Retinal pigment epithelial cell (primary cell): ENCODE data around the gene ARAP2.

Experiments used
- DNase-seq: peaks from one replicate; pipeline ENCODE4 v3.0.0-alpha.2; 2010; ENCODE audit warnings: low read depth
- H3K4me3 ChIP-seq: 2 replicates; pipeline ENCODE4 v1.5.1; 2011; ENCODE audit warnings: mild to moderate bottlenecking, low read length, control low read depth, moderate library complexity
- CTCF ChIP-seq: conservative IDR thresholded peaks from 2 replicates; pipeline ENCODE4 v1.5.1; 2011; ENCODE audit warnings: low read depth, low read length, control low read depth, inconsistent platforms

The ARAP2 gene

GRCh38 chr4:36244257-36245082 is at the start of gene ARAP2:
Gene ARAP2 (minus strand): TSS chr4:36244514. CDS start chr4:36229486, 15,028 bp downstream.
- peak; percentile 70 for DNase-seq
- no peak for TF ChIP-seq CTCF
- peak within 1 kb of the TSS; percentile 93 for H3K4me3 ChIP-seq

GRCh38 chr4:36292556-36293188 is 48.4 kb upstream of the ARAP2 start:
- no peak for DNase-seq
- H3K4me3 ChIP-seq: no peak overlapping the region

GRCh38 chr4:36290641-36291040 is 46.3 kb upstream of the ARAP2 start:
- TF ChIP-seq CTCF: no peak
- H3K4me3 ChIP-seq: no peak overlapping the region

More at GRCh38 chr4:36292556-36293188, 48.4 kb upstream of the ARAP2 start:
- TF ChIP-seq CTCF: no peak

GRCh38 chr4:36288731-36289426 is 44.6 kb upstream of the ARAP2 start:
- no peak overlapping the region for H3K4me3 ChIP-seq
- DNase-seq: no peak
- no peak for TF ChIP-seq CTCF

More at GRCh38 chr4:36290641-36291040, 46.3 kb upstream of the ARAP2 start:
- DNase-seq: no peak

- no peak for DNase-seq
- H3K4me3 ChIP-seq: no peak overlapping the region
Observed at GRCh38 chr4:36286481-36286871, 42.2 kb upstream of the ARAP2 start.

More at GRCh38 chr4:36286481-36286871, 42.2 kb upstream of the ARAP2 start:
- no peak for TF ChIP-seq CTCF
